Left ventricle myocardium inferior (tissue), 1 donor: ENCODE measurements around the gene ZYX. TPM values are rescaled to one million over a fixed set of nuclear protein-coding genes. Genes with fewer than 3 reads are reported as not detected.
"Not testable (repeated sequence)": the region's sequence is repeated elsewhere in the genome, so short reads cannot be mapped to it uniquely, and the experiment has no call there.

ENCODE experiments used
- DNase-seq: peaks from one replicate; pipeline ENCODE4 v3.0.0-alpha.2; 2020
- H3K27ac ChIP-seq: fragments of 200-600 bp; replicated peaks from 2 replicates; pipeline ENCODE4 v1.8.0; 2021
- H3K27me3 ChIP-seq: fragments of 200-600 bp; 2 replicates; pipeline ENCODE4 v1.8.0; 2021; ENCODE audit warnings: low read depth
- H3K36me3 ChIP-seq: fragments of 200-600 bp; 2 replicates; pipeline ENCODE4 v1.8.0; 2021
- H3K4me1 ChIP-seq: fragments of 200-600 bp; 2 replicates; pipeline ENCODE4 v1.8.0; 2021
- H3K4me3 ChIP-seq: fragments of 200-600 bp; 2 replicates; pipeline ENCODE4 v1.8.0; 2021; ENCODE audit warnings: mild to moderate bottlenecking, moderate library complexity
- H3K9me3 ChIP-seq: fragments of 200-600 bp; replicated peaks from 2 replicates; pipeline ENCODE4 v1.8.0; 2021
- CTCF ChIP-seq: fragments of 200-600 bp; IDR thresholded peaks from 2 replicates; pipeline ENCODE4 v1.8.0; 2021; ENCODE audit warnings: antibody characterized with exemption, mild to moderate bottlenecking, borderline replicate concordance
- intact Hi-C: fragments of 100-400 bp; cut with micrococcal nuclease; formaldehyde crosslinking; loops from one replicate; pipeline ENCODE4 v1.11.0; 2022
- total RNA-seq: library from RNA; stranded (reverse); fragmentation: NEBNext Ultra II Directional; extraction: Animal tissue kit (Norgen Biotek cat#: 25700); gene quantifications from one replicate; pipeline ENCODE4 v1.2.1, GENCODE V29; 2021
- donor health status: DM: no; HTN: yes; CAD: no; lungs with severe emphysema.

ZYX gene
- total RNA-seq, 1 donor from 2014 or later, result 68.4 TPM

GRCh38 chr7:143417734-143418383, 36.7 kb downstream of the ZYX start:
- Histone ChIP-seq H3K4me3 (no peak overlapping the region), H3K27ac (no peak overlapping the region), H3K27me3 (peaks cover 57% of the 10 kb centered on the region), H3K4me1 (no peaks in the 10 kb centered on the region), H3K9me3 (no peaks in the 10 kb centered on the region), H3K36me3 (no peaks in the 10 kb centered on the region)
- TF ChIP-seq CTCF, result no peak
- DNase-seq, result no peak
- intact Hi-C loops, result loop anchor here (5.0 to 10.0 kb wide), 2 partner anchors 53 to 176 kb away; partner anchors contain the start of gene FAM131B

- Histone ChIP-seq H3K9me3 (no peaks in the 10 kb centered on the region), H3K36me3 (no peaks in the 10 kb centered on the region), H3K4me1 (no peaks in the 10 kb centered on the region), H3K27me3 (peaks cover 48% of the 10 kb centered on the region), H3K4me3 (no peak overlapping the region), H3K27ac (no peak overlapping the region)
- no peak for TF ChIP-seq CTCF
- intact Hi-C loops, result loop anchor here (5.0 to 10.0 kb wide), 2 partner anchors 54 to 177 kb away; partner anchors contain the start of gene FAM131B
- no peak for DNase-seq
These were observed 37.7 kb downstream of the ZYX start for GRCh38 chr7:143418681-143419458.

GRCh38 chr7:143419880-143420279, 38.7 kb downstream of the ZYX start:
- H3K4me1 ChIP-seq, result no peaks in the 10 kb centered on the region
- H3K9me3 ChIP-seq, result no peaks in the 10 kb centered on the region
- no peak for TF ChIP-seq CTCF
- H3K27ac ChIP-seq, result no peak overlapping the region
- H3K27me3 ChIP-seq, result peaks cover 39% of the 10 kb centered on the region
- no peaks in the 10 kb centered on the region for H3K36me3 ChIP-seq
- no peak overlapping the region for H3K4me3 ChIP-seq
- no peak for DNase-seq
- intact Hi-C loops, result loop anchor here (5.0 to 10.0 kb wide), 2 partner anchors 55 to 178 kb away; partner anchors contain the start of gene FAM131B

GRCh38 chr7:143420624-143421023, 39.5 kb downstream of the ZYX start:
- H3K4me3 ChIP-seq, H3K27ac ChIP-seq, H3K9me3 ChIP-seq, intact Hi-C loops, H3K4me1 ChIP-seq, H3K36me3 ChIP-seq, DNase-seq: not testable (repeated sequence)
- H3K27me3 ChIP-seq, result peaks cover 31% of the 10 kb centered on the region

- TF ChIP-seq CTCF, result no peak
- DNase-seq, result no peak
- Histone ChIP-seq H3K4me3 (no peak overlapping the region), H3K27ac (no peak overlapping the region), H3K9me3 (no peaks in the 10 kb centered on the region), H3K4me1 (no peaks in the 10 kb centered on the region), H3K36me3 (no peaks in the 10 kb centered on the region), H3K27me3 (peaks cover 23% of the 10 kb centered on the region)
- intact Hi-C loops, result no loop called here
These were observed 40.9 kb downstream of the ZYX start for GRCh38 chr7:143422033-143422432.

GRCh38 chr7:143424476-143424875, 43.3 kb downstream of the ZYX start:
- H3K27me3 ChIP-seq, H3K4me1 ChIP-seq, intact Hi-C loops, H3K9me3 ChIP-seq, DNase-seq, H3K4me3 ChIP-seq, H3K27ac ChIP-seq, H3K36me3 ChIP-seq: not testable (repeated sequence)
